ENCODE results near the gene AKNA.
"Not testable (repeated sequence)": the region's sequence is repeated elsewhere in the genome, so short reads cannot be mapped to it uniquely, and the experiment has no call there.

Gene AKNA

GRCh38 chr9:114334490-114334889, 53.3 kb downstream of the AKNA start:
- DNase-seq: no peak

- DNase-seq: not testable (repeated sequence)
Observed at GRCh38 chr9:114333718-114334117, 54.1 kb downstream of the AKNA start.

GRCh38 chr9:114332474-114333040, 55.2 kb downstream of the AKNA start:
- not testable (repeated sequence) for DNase-seq

GRCh38 chr9:114331229-114332195, 56.3 kb downstream of the AKNA start:
- DNase-seq: not testable (repeated sequence)

- no peak for DNase-seq
Observed at GRCh38 chr9:114330636-114331035, 57.1 kb downstream of the AKNA start.

GRCh38 chr9:114329625-114330022, 58.2 kb downstream of the AKNA start, which contains the start of gene ORM2:
ORM2 (plus strand) TSS chr9:114329869; CDS start chr9:114329905, 36 bp downstream.
- not testable (repeated sequence) for DNase-seq

- DNase-seq: not testable (repeated sequence)
Observed at GRCh38 chr9:114328937-114329624, 58.7 kb downstream of the AKNA start.

- not testable (repeated sequence) for DNase-seq
Observed at GRCh38 chr9:114328357-114328820, 59.4 kb downstream of the AKNA start.

GRCh38 chr9:114327749-114328148, 60.0 kb downstream of the AKNA start:
- DNase-seq: no peak

GRCh38 chr9:114325684-114326254, 62.0 kb downstream of the AKNA start:
- not testable (repeated sequence) for DNase-seq

GRCh38 chr9:114324965-114325364, 62.8 kb downstream of the AKNA start:
- not testable (repeated sequence) for DNase-seq

GRCh38 chr9:114324492-114324891, 63.3 kb downstream of the AKNA start:
- DNase-seq: no peak

GRCh38 chr9:114323849-114324248, 63.9 kb downstream of the AKNA start:
- not testable (repeated sequence) for DNase-seq

- DNase-seq: not testable (repeated sequence)
Observed at GRCh38 chr9:114322831-114323531, 64.8 kb downstream of the AKNA start, which contains the start of gene ORM1. ORM1 (plus strand) TSS chr9:114323098; CDS start chr9:114323134, 36 bp downstream.

- DNase-seq: not testable (repeated sequence)
Observed at GRCh38 chr9:114322160-114322818, 65.5 kb downstream of the AKNA start.

GRCh38 chr9:114321759-114322158, 66.0 kb downstream of the AKNA start:
- DNase-seq: no peak

- DNase-seq: not testable (repeated sequence)
Observed at GRCh38 chr9:114320710-114321109, 67.1 kb downstream of the AKNA start.

GRCh38 chr9:114319147-114319546, 68.6 kb downstream of the AKNA start:
- no peak for DNase-seq

- DNase-seq: no peak
Observed at GRCh38 chr9:114318416-114318815, 69.4 kb downstream of the AKNA start.

GRCh38 chr9:114317665-114318357, 70.0 kb downstream of the AKNA start:
- no peak for DNase-seq
